HepG2 (cell line): ENCODE measurements around the gene HPCAL1. TPM values are rescaled to one million over a fixed set of nuclear protein-coding genes. Genes with fewer than 3 reads are reported as not detected.

Source experiments
- ASH2L ChIP-seq: fragments of 300-600, 200-600 bp; sonication (generic); IDR thresholded peaks from 2 replicates; pipeline ENCODE4 v1.7.0; 2017; ENCODE audit warnings: low read depth, mild to moderate bottlenecking, moderate library complexity, mixed read lengths, low read length; ENCODE audit not compliant: insufficient read length
- HHEX ChIP-seq: IDR thresholded peaks from 2 replicates; pipeline ENCODE4 v1.6.1; 2016; ENCODE audit warnings: control low read depth
- KAT7 ChIP-seq: IDR thresholded peaks from 2 replicates; pipeline ENCODE4 v1.6.1; 2018; ENCODE audit warnings: borderline replicate concordance, missing compliant biosample characterization
- KLF16 ChIP-seq, 2 experiments: sonication (generic) in 1 of 2; formaldehyde crosslinking in 1 of 2; IDR thresholded peaks; 2 replicates each; pipeline versions ENCODE4 v1.6.1 to v1.8.0; 2016 to 2023; ENCODE audit warnings: missing genetic modification reagents in 2 of 2, missing compliant biosample characterization in 1 of 2
- POLR2AphosphoS2 ChIP-seq: IDR thresholded peaks from 2 replicates; pipeline ENCODE4 v1.6.1; 2011; ENCODE audit warnings: low read depth, low read length, improper control_type of control experiment
- RNF2 ChIP-seq: fragments of 450-650 bp; conservative IDR thresholded peaks from 2 replicates; pipeline ENCODE4 v1.6.1; 2016; ENCODE audit warnings: low read depth
- THAP9 ChIP-seq: sonication (generic); formaldehyde crosslinking; IDR thresholded peaks from 2 replicates; pipeline ENCODE4; 2020; ENCODE audit warnings: missing genetic modification reagents, mild to moderate bottlenecking, borderline replicate concordance
- ZFP90 ChIP-seq: sonication (generic); formaldehyde crosslinking; IDR thresholded peaks from 2 replicates; pipeline ENCODE4 v1.8.0; 2022; ENCODE audit warnings: missing genetic modification reagents, mild to moderate bottlenecking, inconsistent platforms, borderline replicate concordance
- ZNF407 ChIP-seq: sonication (generic); formaldehyde crosslinking; IDR thresholded peaks from one replicate; pipeline ENCODE4 v1.5.1; 2020; ENCODE audit warnings: mild to moderate bottlenecking, missing genetic modification reagents; ENCODE audit errors: not compliant biosample characterization
- ZNF850 ChIP-seq: sonication (generic); formaldehyde crosslinking; conservative IDR thresholded peaks from 2 replicates; pipeline ENCODE4 v1.9.0; 2021; ENCODE audit warnings: mild to moderate bottlenecking, missing genetic modification reagents
- polyA plus RNA-seq, 8 experiments: library from polyadenylated mRNA; depleted of rRNA in 3 of 8; stranded (reverse) in 7 of 8; unstranded in 1 of 8; fragments of >200 nt; fragmentation: Illumina TruSeq in 4 of 8; extraction: Trizol in 4 of 8; gene quantifications; 2 replicates each; pipeline versions ENCODE4 v1.2.1 to v1.2.3, GENCODE V29; 2011 to 2016; ENCODE audit warnings: low read depth in 4 of 8, missing spikeins in 1 of 8, mixed read lengths in 1 of 8; ENCODE audit not compliant: insufficient read depth in 1 of 8
- total RNA-seq, 5 experiments: library from RNA; depleted of rRNA; stranded (reverse); fragments of >200 nt; fragmentation: Illumina TruSeq; extraction: Trizol; gene quantifications; 2 replicates each; pipeline ENCODE4 v1.2.3, GENCODE V29; 2016; ENCODE audit warnings: low read depth in 1 of 5
- TF ChIP-seq, protein P1 (sequence below): sonication (generic); formaldehyde crosslinking; IDR thresholded peaks from 2 replicates; pipeline ENCODE4 v1.4.0; 2020; ENCODE audit warnings: missing genetic modification reagents

HPCAL1 gene
- total and polyA plus RNA-seq, 2 of the 13 experiments (the other 11 are each of a cell fraction or from before 2014, with no cell fraction given): 29.5 to 29.9 TPM

DNA sequence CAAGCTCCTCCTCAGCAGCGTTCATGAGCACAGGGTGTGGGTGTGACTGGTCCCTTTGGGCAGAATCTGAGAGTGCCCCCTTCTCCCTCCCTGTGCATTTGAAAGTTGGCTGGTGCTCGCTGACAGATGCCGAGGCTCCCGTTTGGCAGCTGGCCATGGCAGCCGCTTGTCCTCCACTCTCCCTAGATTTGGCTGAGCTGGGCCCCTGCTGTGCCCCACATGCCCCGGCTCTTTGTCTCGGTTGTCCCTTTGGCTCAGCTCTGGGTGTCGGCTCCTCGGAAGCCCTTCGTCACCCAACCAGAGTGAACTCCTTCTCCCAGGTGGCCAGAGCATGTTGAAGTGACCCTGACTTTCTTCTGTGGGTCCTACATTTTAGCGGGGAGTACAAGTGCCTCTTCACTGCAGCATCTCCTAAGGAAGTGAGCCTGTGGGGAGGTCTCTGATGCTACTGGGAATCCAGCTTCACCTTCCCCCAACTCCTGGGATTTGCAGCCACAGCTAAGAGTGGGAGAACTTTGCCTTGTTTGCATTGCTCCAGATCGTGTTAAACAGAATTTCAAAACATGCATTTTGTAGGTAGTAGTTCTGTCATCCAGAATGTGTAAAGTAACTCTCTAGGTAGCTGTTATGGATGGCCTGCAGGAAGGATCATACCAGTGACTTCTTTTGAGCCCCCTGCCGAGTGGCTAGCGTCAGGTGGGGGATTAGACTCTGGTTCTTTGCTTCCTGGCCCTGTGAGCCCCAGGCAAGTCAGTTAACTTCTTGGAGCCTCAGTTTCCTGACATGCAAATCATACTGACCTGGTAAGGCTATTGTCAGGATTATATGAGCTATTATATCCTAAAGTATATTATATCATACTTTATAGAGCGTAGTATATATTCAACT is 24.2 kb downstream of the HPCAL1 start (continued):
- TF ChIP-seq, protein P1, sequence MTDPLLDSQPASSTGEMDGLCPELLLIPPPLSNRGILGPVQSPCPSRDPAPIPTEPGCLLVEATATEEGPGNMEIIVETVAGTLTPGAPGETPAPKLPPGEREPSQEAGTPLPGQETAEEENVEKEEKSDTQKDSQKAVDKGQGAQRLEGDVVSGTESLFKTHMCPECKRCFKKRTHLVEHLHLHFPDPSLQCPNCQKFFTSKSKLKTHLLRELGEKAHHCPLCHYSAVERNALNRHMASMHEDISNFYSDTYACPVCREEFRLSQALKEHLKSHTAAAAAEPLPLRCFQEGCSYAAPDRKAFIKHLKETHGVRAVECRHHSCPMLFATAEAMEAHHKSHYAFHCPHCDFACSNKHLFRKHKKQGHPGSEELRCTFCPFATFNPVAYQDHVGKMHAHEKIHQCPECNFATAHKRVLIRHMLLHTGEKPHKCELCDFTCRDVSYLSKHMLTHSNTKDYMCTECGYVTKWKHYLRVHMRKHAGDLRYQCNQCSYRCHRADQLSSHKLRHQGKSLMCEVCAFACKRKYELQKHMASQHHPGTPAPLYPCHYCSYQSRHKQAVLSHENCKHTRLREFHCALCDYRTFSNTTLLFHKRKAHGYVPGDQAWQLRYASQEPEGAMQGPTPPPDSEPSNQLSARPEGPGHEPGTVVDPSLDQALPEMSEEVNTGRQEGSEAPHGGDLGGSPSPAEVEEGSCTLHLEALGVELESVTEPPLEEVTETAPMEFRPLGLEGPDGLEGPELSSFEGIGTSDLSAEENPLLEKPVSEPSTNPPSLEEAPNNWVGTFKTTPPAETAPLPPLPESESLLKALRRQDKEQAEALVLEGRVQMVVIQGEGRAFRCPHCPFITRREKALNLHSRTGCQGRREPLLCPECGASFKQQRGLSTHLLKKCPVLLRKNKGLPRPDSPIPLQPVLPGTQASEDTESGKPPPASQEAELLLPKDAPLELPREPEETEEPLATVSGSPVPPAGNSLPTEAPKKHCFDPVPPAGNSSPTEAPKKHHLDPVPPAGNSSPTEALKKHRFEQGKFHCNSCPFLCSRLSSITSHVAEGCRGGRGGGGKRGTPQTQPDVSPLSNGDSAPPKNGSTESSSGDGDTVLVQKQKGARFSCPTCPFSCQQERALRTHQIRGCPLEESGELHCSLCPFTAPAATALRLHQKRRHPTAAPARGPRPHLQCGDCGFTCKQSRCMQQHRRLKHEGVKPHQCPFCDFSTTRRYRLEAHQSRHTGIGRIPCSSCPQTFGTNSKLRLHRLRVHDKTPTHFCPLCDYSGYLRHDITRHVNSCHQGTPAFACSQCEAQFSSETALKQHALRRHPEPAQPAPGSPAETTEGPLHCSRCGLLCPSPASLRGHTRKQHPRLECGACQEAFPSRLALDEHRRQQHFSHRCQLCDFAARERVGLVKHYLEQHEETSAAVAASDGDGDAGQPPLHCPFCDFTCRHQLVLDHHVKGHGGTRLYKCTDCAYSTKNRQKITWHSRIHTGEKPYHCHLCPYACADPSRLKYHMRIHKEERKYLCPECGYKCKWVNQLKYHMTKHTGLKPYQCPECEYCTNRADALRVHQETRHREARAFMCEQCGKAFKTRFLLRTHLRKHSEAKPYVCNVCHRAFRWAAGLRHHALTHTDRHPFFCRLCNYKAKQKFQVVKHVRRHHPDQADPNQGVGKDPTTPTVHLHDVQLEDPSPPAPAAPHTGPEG: no peak
- no peak for TF ChIP-seq RNF2
- no peak for TF ChIP-seq KAT7 (CRISPR knock-in tag)
- peak; percentile 59 for TF ChIP-seq ASH2L
- no peak for TF ChIP-seq HHEX
- no peak for TF ChIP-seq ZNF850 (CRISPR knock-in tag)
- no peak for TF ChIP-seq ZFP90
- no peak for TF ChIP-seq POLR2AphosphoS2
- TF ChIP-seq THAP9 (CRISPR knock-in tag): no peak
- TF ChIP-seq KLF16 (CRISPR knock-in tag; IDR thresholded peaks at IDR 0.05): no peak
- TF ChIP-seq ZNF407 (CRISPR knock-in tag): no peak
